ENCODE data around the gene LIF. TPM values are rescaled to one million over a fixed set of nuclear protein-coding genes. Genes with fewer than 3 reads are reported as not detected.

LIF gene
- total and polyA plus RNA-seq, 4 donors = 1.3 to 6.6 (median 3.4) TPM

- H3K27me3 ChIP-seq (ENCODE audit: control insufficient read depth in 1 of 2, insufficient read depth in 2 of 2, low read length in 1 of 2) = no peaks in the 10 kb centered on the region
- no peak overlapping the region for H3K27ac ChIP-seq (ENCODE audit: low read depth in 1 of 2, low read length in 2 of 2)
- 66 to 71% methylated on average over 28 to 31 of the region's 31 CpGs for WGBS, 2 donors
- peaks cover 0 to 2% of the 10 kb centered on the region in 2 donors for H3K36me3 ChIP-seq (ENCODE audit: control insufficient read depth in 1 of 2, insufficient read depth in 2 of 2, low read length in 1 of 2)
- H3K9me3 ChIP-seq (ENCODE audit: control insufficient read depth, low read length) = no peaks in the 10 kb centered on the region
- no peaks in the 10 kb centered on the region for H3K4me1 ChIP-seq (ENCODE audit: control insufficient read depth in 1 of 2, insufficient read depth in 2 of 2, low read length in 2 of 2)
- DNase-seq = peak; percentile 83 to 91
- no peak overlapping the region for H3K4me3 ChIP-seq (ENCODE audit: low read length in 2 of 2)
- intact Hi-C loops (cut with DNase I) = loop anchor here (5.0 kb wide), 2 partner anchors 40 to 55 kb away; partner anchors contain the start of gene TBC1D10A (in 1 of the 2)
- ATAC-seq (ENCODE audit: low FRiP score) = no peak
Measured at GRCh38 chr22:30286813-30287647, 40.5 kb upstream of the LIF start.

- Histone ChIP-seq H3K27me3 (ENCODE audit: control insufficient read depth in 1 of 2, insufficient read depth in 2 of 2, low read length in 1 of 2) (no peaks in the 10 kb centered on the region), H3K36me3 (ENCODE audit: control insufficient read depth in 1 of 2, insufficient read depth in 2 of 2, low read length in 1 of 2) (peaks cover 0 to 2% of the 10 kb centered on the region in 2 donors), H3K9me3 (ENCODE audit: control insufficient read depth, low read length) (no peaks in the 10 kb centered on the region), H3K4me1 (ENCODE audit: control insufficient read depth in 1 of 2, insufficient read depth in 2 of 2, low read length in 2 of 2) (no peaks in the 10 kb centered on the region), H3K27ac (ENCODE audit: low read depth in 1 of 2, low read length in 2 of 2) (no peak overlapping the region), H3K4me3 (ENCODE audit: low read length in 2 of 2) (no peak overlapping the region)
- 79 to 85% methylated on average over 5 of the region's 5 CpGs for WGBS, 2 donors
- DNase-seq (no peak), ATAC-seq (ENCODE audit: low FRiP score) (no peak)
- intact Hi-C loops (cut with DNase I) = loop anchor here (5.0 kb wide), 2 partner anchors 41 to 56 kb away; partner anchors contain the start of gene TBC1D10A (in 1 of the 2)
Measured at GRCh38 chr22:30286331-30286730, 39.8 kb upstream of the LIF start.

DNA sequence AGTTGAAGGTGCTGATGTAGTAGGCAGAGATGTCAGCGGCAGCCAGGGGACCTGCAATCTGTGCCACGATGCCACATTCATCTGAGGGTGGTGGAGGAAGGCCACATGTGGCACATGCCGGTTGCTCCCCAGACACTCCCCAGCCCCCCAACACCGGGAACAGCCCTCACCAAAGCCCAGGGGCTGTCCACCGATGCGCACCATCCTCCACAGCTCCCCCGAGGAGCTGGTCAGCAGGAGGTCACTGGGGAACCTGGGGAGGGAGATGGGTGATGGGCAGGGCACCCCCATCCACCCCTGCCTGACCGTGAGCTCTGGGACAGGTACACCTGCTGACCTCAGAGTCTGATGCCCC, 39.3 kb upstream of the LIF start:
- no peak overlapping the region for H3K4me3 ChIP-seq (ENCODE audit: low read length in 2 of 2)
- ATAC-seq (ENCODE audit: low FRiP score) (no peak), DNase-seq (no peak)
- intact Hi-C loops (cut with DNase I) = loop anchor here (5.0 kb wide), 2 partner anchors 41 to 56 kb away; partner anchors contain the start of gene TBC1D10A (in 1 of the 2)
- WGBS, 2 donors = 87 to 90% methylated on average over 8 of the region's 8 CpGs
- H3K9me3 ChIP-seq (ENCODE audit: control insufficient read depth, low read length) = no peaks in the 10 kb centered on the region
- H3K27me3 ChIP-seq (ENCODE audit: control insufficient read depth in 1 of 2, insufficient read depth in 2 of 2, low read length in 1 of 2) = no peaks in the 10 kb centered on the region
- no peak overlapping the region for H3K27ac ChIP-seq (ENCODE audit: low read depth in 1 of 2, low read length in 2 of 2)
- peaks cover 0 to 2% of the 10 kb centered on the region in 2 donors for H3K36me3 ChIP-seq (ENCODE audit: control insufficient read depth in 1 of 2, insufficient read depth in 2 of 2, low read length in 1 of 2)
- no peaks in the 10 kb centered on the region for H3K4me1 ChIP-seq (ENCODE audit: control insufficient read depth in 1 of 2, insufficient read depth in 2 of 2, low read length in 2 of 2)

DNA sequence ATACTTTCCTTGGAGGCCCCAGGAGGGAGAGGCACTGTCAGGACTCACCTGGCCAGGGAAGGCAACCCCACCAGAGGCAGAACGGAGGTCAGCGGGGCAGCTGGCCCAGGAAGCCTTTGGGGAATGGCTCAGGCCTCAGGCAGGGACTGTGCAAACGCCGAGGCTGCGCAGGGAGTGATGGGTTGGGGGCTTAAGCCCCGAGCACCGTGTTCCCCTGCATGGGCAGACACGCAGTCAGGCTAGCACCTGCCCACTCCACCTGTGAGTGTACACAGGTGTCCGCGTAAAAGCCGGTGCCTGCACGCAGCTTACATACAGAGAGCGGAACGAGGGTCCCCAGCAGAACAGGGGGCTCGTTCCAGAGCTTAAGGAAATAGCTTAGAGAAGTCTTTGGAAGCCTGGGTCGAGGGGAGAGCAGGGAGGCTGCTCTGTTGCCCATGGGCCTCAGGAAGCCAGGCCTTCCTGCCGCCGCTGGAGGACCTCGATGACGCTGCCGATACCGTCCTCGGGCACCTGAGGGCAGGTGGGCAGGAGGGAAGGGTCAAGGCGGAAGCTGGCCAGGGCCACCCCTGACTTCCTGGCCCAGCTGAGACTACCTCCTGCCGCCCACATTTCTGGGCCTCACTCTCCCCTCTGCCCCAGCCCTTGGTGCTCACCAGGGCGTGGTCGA, 38.8 kb upstream of the LIF start:
- 89 to 90% methylated on average over 27 of the region's 27 CpGs for WGBS, 2 donors
- no peak for DNase-seq
- intact Hi-C loops (cut with DNase I) = loop anchor here (5.0 kb wide), 2 partner anchors 42 to 57 kb away; partner anchors contain the start of gene TBC1D10A (in 1 of the 2)
- H3K4me3 ChIP-seq (ENCODE audit: low read length in 2 of 2) = no peak overlapping the region
- no peaks in the 10 kb centered on the region for H3K9me3 ChIP-seq (ENCODE audit: control insufficient read depth, low read length)
- peaks cover 0 to 2% of the 10 kb centered on the region in 2 donors for H3K36me3 ChIP-seq (ENCODE audit: control insufficient read depth in 1 of 2, insufficient read depth in 2 of 2, low read length in 1 of 2)
- H3K27me3 ChIP-seq (ENCODE audit: control insufficient read depth in 1 of 2, insufficient read depth in 2 of 2, low read length in 1 of 2) = no peaks in the 10 kb centered on the region
- no peaks in the 10 kb centered on the region for H3K4me1 ChIP-seq (ENCODE audit: control insufficient read depth in 1 of 2, insufficient read depth in 2 of 2, low read length in 2 of 2)
- H3K27ac ChIP-seq (ENCODE audit: low read depth in 1 of 2, low read length in 2 of 2) = no peak overlapping the region
- ATAC-seq (ENCODE audit: low FRiP score) = no peak

DNA sequence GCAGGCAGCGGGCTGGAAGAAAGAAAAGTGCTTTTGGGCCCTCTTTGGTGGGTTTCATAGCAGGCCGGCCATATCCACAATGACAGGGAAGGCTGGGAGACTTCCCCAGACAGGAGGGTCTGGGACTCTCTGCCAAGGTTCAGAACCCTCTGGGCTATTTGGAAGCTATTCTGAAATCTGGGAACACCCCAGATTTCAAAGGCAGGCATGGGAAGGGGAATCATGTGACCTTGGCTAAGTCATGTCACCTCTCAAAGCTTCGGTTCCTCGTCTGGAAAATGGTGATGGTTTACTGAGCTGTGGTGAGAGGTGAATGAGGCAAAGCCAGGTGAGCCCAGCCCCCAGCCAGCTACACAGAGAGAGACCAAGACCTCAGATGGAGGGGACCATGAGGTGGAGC, 38.1 kb upstream of the LIF start:
- Histone ChIP-seq H3K9me3 (ENCODE audit: control insufficient read depth, low read length) (no peaks in the 10 kb centered on the region), H3K27me3 (ENCODE audit: control insufficient read depth in 1 of 2, insufficient read depth in 2 of 2, low read length in 1 of 2) (no peaks in the 10 kb centered on the region), H3K4me3 (ENCODE audit: low read length in 2 of 2) (no peak overlapping the region), H3K27ac (ENCODE audit: low read depth in 1 of 2, low read length in 2 of 2) (no peak overlapping the region), H3K4me1 (ENCODE audit: control insufficient read depth in 1 of 2, insufficient read depth in 2 of 2, low read length in 2 of 2) (no peaks in the 10 kb centered on the region), H3K36me3 (ENCODE audit: control insufficient read depth in 1 of 2, insufficient read depth in 2 of 2, low read length in 1 of 2) (peaks cover 0 to 2% of the 10 kb centered on the region in 2 donors)
- ATAC-seq (ENCODE audit: low FRiP score) (no peak), DNase-seq (no peak)
- intact Hi-C loops (cut with DNase I) = loop anchor here (5.0 kb wide), 3 partner anchors 43 to 93 kb away; partner anchors contain the start of gene TBC1D10A (in 1 of the 2)
- 93% methylated on average over 4 of the region's 4 CpGs for WGBS, 2 donors

- no peaks in the 10 kb centered on the region for H3K9me3 ChIP-seq (ENCODE audit: control insufficient read depth, low read length)
- peaks cover 0 to 2% of the 10 kb centered on the region in 2 donors for H3K36me3 ChIP-seq (ENCODE audit: control insufficient read depth in 1 of 2, insufficient read depth in 2 of 2, low read length in 1 of 2)
- no peak overlapping the region for H3K27ac ChIP-seq (ENCODE audit: low read depth in 1 of 2, low read length in 2 of 2)
- H3K4me3 ChIP-seq (ENCODE audit: low read length in 2 of 2) = no peak overlapping the region
- no peaks in the 10 kb centered on the region for H3K4me1 ChIP-seq (ENCODE audit: control insufficient read depth in 1 of 2, insufficient read depth in 2 of 2, low read length in 2 of 2)
- intact Hi-C loops (cut with DNase I) = loop anchor here in 1 of 2 donors (5.0 kb wide), 1 partner anchor 93 kb away; no protein-coding TSS in a partner anchor
- H3K27me3 ChIP-seq (ENCODE audit: control insufficient read depth in 1 of 2, insufficient read depth in 2 of 2, low read length in 1 of 2) = no peaks in the 10 kb centered on the region
- DNase-seq = no peak
- 83 to 84% methylated on average over 9 of the region's 9 CpGs for WGBS, 2 donors
- ATAC-seq (ENCODE audit: low FRiP score) = no peak
Measured at GRCh38 chr22:30284172-30284571, 37.6 kb upstream of the LIF start.

DNA sequence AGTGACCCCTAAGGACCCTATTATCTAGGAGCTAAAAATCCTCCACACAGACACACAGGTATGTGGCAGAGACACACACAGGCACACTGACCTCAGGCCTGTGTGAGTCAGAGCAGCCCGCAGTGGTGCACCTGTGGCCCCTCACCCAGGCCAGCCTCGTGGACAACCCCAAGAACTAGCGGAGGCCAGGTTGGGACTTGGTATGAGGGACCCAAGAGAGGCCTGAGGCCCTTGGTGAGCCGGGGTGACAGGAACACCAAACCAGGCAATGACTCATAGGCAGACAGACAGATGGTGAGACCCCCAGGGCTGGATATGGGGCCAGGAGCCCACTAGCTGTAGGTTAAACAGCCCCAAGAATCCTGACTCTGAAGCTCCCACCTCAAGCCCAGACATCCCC, 36.8 kb upstream of the LIF start:
- no peak for ATAC-seq (ENCODE audit: low FRiP score)
- no peak for DNase-seq
- intact Hi-C loops (cut with DNase I) = loop anchor here in 1 of 2 donors (5.0 kb wide), 1 partner anchor 94 kb away; no protein-coding TSS in a partner anchor
- no peak overlapping the region for H3K27ac ChIP-seq (ENCODE audit: low read depth in 1 of 2, low read length in 2 of 2)
- no peaks in the 10 kb centered on the region for H3K27me3 ChIP-seq (ENCODE audit: control insufficient read depth in 1 of 2, insufficient read depth in 2 of 2, low read length in 1 of 2)
- WGBS, 2 donors = 89 to 95% methylated on average over 4 of the region's 4 CpGs
- no peaks in the 10 kb centered on the region for H3K9me3 ChIP-seq (ENCODE audit: control insufficient read depth, low read length)
- H3K36me3 ChIP-seq (ENCODE audit: control insufficient read depth in 1 of 2, insufficient read depth in 2 of 2, low read length in 1 of 2) = peaks cover 0 to 2% of the 10 kb centered on the region in 2 donors
- no peak overlapping the region for H3K4me3 ChIP-seq (ENCODE audit: low read length in 2 of 2)
- H3K4me1 ChIP-seq (ENCODE audit: control insufficient read depth in 1 of 2, insufficient read depth in 2 of 2, low read length in 2 of 2) = no peaks in the 10 kb centered on the region

DNA sequence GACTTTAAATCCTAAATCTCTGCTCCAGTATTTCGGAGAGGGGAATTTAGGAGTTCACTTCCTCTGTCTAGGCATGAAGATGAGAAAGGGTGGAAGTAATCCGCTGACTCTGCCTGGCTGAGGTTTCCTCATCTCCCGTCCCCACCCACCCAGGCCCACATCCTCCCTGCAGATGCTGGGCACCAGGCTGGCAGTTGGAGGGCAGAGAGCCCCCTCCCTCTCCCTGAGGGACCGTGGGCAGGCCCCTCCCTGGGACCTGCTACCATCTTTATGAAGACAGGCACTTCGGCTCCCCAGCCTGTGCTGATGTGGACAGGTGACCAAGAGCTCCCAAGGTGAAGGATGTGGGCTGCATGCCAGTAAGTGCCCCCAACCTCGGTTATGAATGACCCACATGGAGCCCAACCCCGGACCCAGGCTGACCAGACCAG, 36.1 kb upstream of the LIF start:
- no peak for ATAC-seq (ENCODE audit: low FRiP score)
- Histone ChIP-seq H3K4me1 (ENCODE audit: control insufficient read depth in 1 of 2, insufficient read depth in 2 of 2, low read length in 2 of 2) (no peaks in the 10 kb centered on the region), H3K27me3 (ENCODE audit: control insufficient read depth in 1 of 2, insufficient read depth in 2 of 2, low read length in 1 of 2) (no peaks in the 10 kb centered on the region), H3K36me3 (ENCODE audit: control insufficient read depth in 1 of 2, insufficient read depth in 2 of 2, low read length in 1 of 2) (peaks cover 0 to 2% of the 10 kb centered on the region in 2 donors), H3K4me3 (ENCODE audit: low read length in 2 of 2) (no peak overlapping the region), H3K27ac (ENCODE audit: low read depth in 1 of 2, low read length in 2 of 2) (no peak overlapping the region), H3K9me3 (ENCODE audit: control insufficient read depth, low read length) (no peaks in the 10 kb centered on the region)
- DNase-seq = no peak
- WGBS, 2 donors = 84 to 92% methylated on average over 7 of the region's 7 CpGs
- intact Hi-C loops (cut with DNase I) = loop anchor here in 1 of 2 donors (5.0 kb wide), 1 partner anchor 95 kb away; no protein-coding TSS in a partner anchor
